OCI-LY1 (cell line): ENCODE measurements around the gene HIRA.

ENCODE experiments used
- H2AFZ ChIP-seq: fragments of 200-600 bp; sonication (generic), shearing (Covaris generic); 2 replicates; pipeline ENCODE4 v1.6.0; 2014; ENCODE audit warnings: antibody characterized with exemption, mild to moderate bottlenecking, low read length
- H3F3A ChIP-seq: fragments of 200-600 bp; sonication (generic), shearing (Covaris generic); 2 replicates; pipeline ENCODE4 v1.6.0; 2014; ENCODE audit warnings: mild to moderate bottlenecking, antibody characterized with exemption, low read length, moderate library complexity; ENCODE audit not compliant: insufficient read depth
- H3K27ac ChIP-seq: fragments of 200-600 bp; sonication (generic); 2 replicates; pipeline ENCODE4 v1.5.1; 2014; ENCODE audit warnings: low read length, mixed run types, mild to moderate bottlenecking, low read depth; ENCODE audit not compliant: poor library complexity, severe bottlenecking
- H3K27me3 ChIP-seq: fragments of 200-600 bp; sonication (generic); 2 replicates; pipeline ENCODE4 v1.6.0; 2014; ENCODE audit warnings: antibody characterized with exemption, mild to moderate bottlenecking, low read length, moderate library complexity; ENCODE audit not compliant: insufficient read depth
- H3K36me3 ChIP-seq: fragments of 200-600 bp; sonication (generic); 2 replicates; pipeline ENCODE4 v1.6.1; 2014; ENCODE audit warnings: mild to moderate bottlenecking, antibody characterized with exemption, low read length, moderate library complexity, mixed read lengths; ENCODE audit not compliant: insufficient read depth
- H3K4me1 ChIP-seq: fragments of 200-600 bp; sonication (generic); 2 replicates; pipeline ENCODE4 v1.5.1; 2014; ENCODE audit warnings: mild to moderate bottlenecking, low read length, moderate library complexity; ENCODE audit not compliant: insufficient read depth, severe bottlenecking
- H3K4me2 ChIP-seq: fragments of 200-600 bp; sonication (generic), shearing (Covaris generic); 2 replicates; pipeline ENCODE4 v1.6.1; 2014; ENCODE audit warnings: low read length
- H3K4me3 ChIP-seq: fragments of 200-600 bp; sonication (generic); 2 replicates; pipeline ENCODE4 v1.5.1; 2014; ENCODE audit warnings: low read length, low read depth, mild to moderate bottlenecking, mixed read lengths; ENCODE audit not compliant: poor library complexity, severe bottlenecking
- H3K79me2 ChIP-seq: fragments of 200-600 bp; shearing (Covaris generic); 2 replicates; pipeline ENCODE4 v1.6.1; 2016; ENCODE audit warnings: mixed run types, low read length, mixed read lengths; ENCODE audit not compliant: insufficient read depth
- H3K9ac ChIP-seq: fragments of 200-600 bp; sonication (generic), shearing (Covaris generic); 2 replicates; pipeline ENCODE4 v1.6.1; 2014; ENCODE audit warnings: mild to moderate bottlenecking, low read length, mixed read lengths
- H3K9me2 ChIP-seq: fragments of 200-600 bp; sonication (generic), shearing (Covaris generic); 2 replicates; pipeline ENCODE4 v1.6.1; 2014; ENCODE audit warnings: low read depth, mild to moderate bottlenecking, low read length, mixed read lengths
- H3K9me3 ChIP-seq: fragments of 200-600 bp; shearing (Covaris generic); 2 replicates; pipeline ENCODE4 v1.6.1; 2014; ENCODE audit warnings: low read length, mixed read lengths
- H4K20me1 ChIP-seq: fragments of 200-600 bp; sonication (generic), shearing (Covaris generic); 2 replicates; pipeline ENCODE4 v1.6.0; 2016; ENCODE audit warnings: mild to moderate bottlenecking, low read length; ENCODE audit not compliant: insufficient read depth
- EZH2 ChIP-seq: fragments of 200-600 bp; sonication (generic), shearing (Covaris generic); IDR thresholded peaks from 2 replicates; pipeline ENCODE4 v1.8.0; 2017; ENCODE audit warnings: borderline replicate concordance, mixed run types, mild to moderate bottlenecking, antibody characterized with exemption, low read length, moderate library complexity, mixed read lengths
- TF ChIP-seq, protein P1 (sequence below): fragments of 200-600 bp; sonication (generic), shearing (Covaris generic); IDR thresholded peaks from 2 replicates; pipeline ENCODE4 v1.5.1; 2017; ENCODE audit warnings: mild to moderate bottlenecking, antibody characterized with exemption, low read length, moderate library complexity, mixed read lengths

The HIRA gene

DNA sequence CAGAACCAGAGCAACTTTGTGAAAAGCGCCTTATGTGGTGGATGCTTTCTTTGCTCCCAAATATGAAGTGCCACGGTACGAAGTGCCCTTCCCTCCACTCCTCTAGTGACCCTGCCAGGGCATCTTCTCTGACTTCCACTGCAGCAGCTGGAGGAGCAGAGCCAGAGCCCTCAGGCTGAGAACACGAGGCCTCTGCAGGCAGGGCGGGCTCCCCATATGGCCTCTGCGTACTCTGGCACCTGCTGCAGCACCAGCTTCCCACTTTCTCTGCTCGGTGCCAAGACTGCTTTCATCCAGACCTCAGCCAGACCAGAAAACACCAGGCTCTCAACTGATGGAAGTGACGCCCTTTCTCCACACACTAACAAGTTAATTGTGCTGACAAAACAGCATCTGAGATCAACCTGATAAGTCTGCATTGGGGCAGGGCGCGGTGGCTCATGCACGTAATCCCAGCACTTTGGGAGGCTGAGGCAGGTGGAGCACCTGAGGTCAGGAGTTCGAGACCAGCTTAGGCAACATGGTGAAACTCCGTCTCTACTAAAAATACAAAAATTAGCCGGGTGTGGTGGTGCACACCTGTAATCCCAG, 34.7 kb upstream of the HIRA start:
- TF ChIP-seq, protein P1, sequence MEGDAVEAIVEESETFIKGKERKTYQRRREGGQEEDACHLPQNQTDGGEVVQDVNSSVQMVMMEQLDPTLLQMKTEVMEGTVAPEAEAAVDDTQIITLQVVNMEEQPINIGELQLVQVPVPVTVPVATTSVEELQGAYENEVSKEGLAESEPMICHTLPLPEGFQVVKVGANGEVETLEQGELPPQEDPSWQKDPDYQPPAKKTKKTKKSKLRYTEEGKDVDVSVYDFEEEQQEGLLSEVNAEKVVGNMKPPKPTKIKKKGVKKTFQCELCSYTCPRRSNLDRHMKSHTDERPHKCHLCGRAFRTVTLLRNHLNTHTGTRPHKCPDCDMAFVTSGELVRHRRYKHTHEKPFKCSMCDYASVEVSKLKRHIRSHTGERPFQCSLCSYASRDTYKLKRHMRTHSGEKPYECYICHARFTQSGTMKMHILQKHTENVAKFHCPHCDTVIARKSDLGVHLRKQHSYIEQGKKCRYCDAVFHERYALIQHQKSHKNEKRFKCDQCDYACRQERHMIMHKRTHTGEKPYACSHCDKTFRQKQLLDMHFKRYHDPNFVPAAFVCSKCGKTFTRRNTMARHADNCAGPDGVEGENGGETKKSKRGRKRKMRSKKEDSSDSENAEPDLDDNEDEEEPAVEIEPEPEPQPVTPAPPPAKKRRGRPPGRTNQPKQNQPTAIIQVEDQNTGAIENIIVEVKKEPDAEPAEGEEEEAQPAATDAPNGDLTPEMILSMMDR = no peak
- TF ChIP-seq EZH2 = no peak
- Histone ChIP-seq H3K27ac (no peak overlapping the region), H3K36me3 (peaks cover 95% of the 10 kb centered on the region), H3K79me2 (no peaks in the 10 kb centered on the region), H2AFZ (no peak overlapping the region), H3K9me3 (no peaks in the 10 kb centered on the region), H3K4me2 (no peak overlapping the region), H3K9me2 (no peaks in the 10 kb centered on the region), H3K4me3 (no peak overlapping the region), H3K4me1 (no peaks in the 10 kb centered on the region), H3K27me3 (no peaks in the 10 kb centered on the region), H4K20me1 (no peaks in the 10 kb centered on the region), H3F3A (no peaks in the 10 kb centered on the region), H3K9ac (no peak overlapping the region)

DNA sequence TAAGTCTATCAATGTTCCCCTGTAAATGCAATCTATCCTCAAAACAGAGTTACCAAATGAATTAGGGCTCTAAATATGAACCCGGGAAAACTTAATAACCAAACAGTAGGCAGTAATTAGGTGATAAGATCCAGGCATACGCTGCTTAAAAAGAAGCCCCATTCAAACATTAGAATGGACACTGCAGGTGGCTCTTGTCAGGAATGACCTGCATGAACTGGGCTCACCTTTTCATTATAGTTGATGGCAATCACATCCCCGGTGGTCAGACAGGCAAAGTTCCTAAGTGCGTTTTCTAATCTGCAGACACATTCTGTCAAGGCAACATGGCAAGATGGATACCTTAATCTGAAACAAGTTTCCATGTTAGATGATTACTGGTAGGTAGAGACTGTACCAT, 33.4 kb upstream of the HIRA start:
- no peak overlapping the region for H3K4me3 ChIP-seq
- H3K27ac ChIP-seq = no peak overlapping the region
- H3K79me2 ChIP-seq = no peaks in the 10 kb centered on the region
- no peaks in the 10 kb centered on the region for H3K27me3 ChIP-seq
- no peaks in the 10 kb centered on the region for H3K4me1 ChIP-seq
- H3K9me2 ChIP-seq = no peaks in the 10 kb centered on the region
- no peaks in the 10 kb centered on the region for H3F3A ChIP-seq
- H3K36me3 ChIP-seq = peaks cover 98% of the 10 kb centered on the region
- TF ChIP-seq, protein P1 = no peak
- TF ChIP-seq EZH2 = no peak
- no peaks in the 10 kb centered on the region for H3K9me3 ChIP-seq
- no peaks in the 10 kb centered on the region for H4K20me1 ChIP-seq
- no peak overlapping the region for H2AFZ ChIP-seq
- no peak overlapping the region for H3K4me2 ChIP-seq
- no peak overlapping the region for H3K9ac ChIP-seq

- Histone ChIP-seq H3K27ac (no peak overlapping the region), H3K36me3 (peaks cover 96% of the 10 kb centered on the region)
Measured at GRCh38 chr22:19464546-19464945, 33.0 kb upstream of the HIRA start.

More at GRCh38 chr22:19464546-19464945, 33.0 kb upstream of the HIRA start:
- Histone ChIP-seq H2AFZ (no peak overlapping the region), H3K9me3 (no peaks in the 10 kb centered on the region), H3K4me1 (no peaks in the 10 kb centered on the region), H3K4me2 (no peak overlapping the region), H3K27me3 (no peaks in the 10 kb centered on the region), H3K9me2 (no peaks in the 10 kb centered on the region), H3K79me2 (no peaks in the 10 kb centered on the region), H3K9ac (no peak overlapping the region), H3K4me3 (no peak overlapping the region), H3F3A (no peaks in the 10 kb centered on the region), H4K20me1 (no peaks in the 10 kb centered on the region)
- no peak for TF ChIP-seq EZH2
- TF ChIP-seq, protein P1 = no peak
